H1 (cell line): ENCODE data around the gene SP9. TPM values are rescaled to one million over a fixed set of nuclear protein-coding genes. Genes with fewer than 3 reads are reported as not detected.
A peak's percentile ranks its signal among the peaks of the same experiment; 100 is the strongest.

Experiments used
- CTCF ChIA-PET: fragments of 300-600 bp; sonication (Branson Sonifier 250); formaldehyde crosslinking; loops from one replicate; lab custom pipeline; 2021; ENCODE audit not compliant: partially characterized antibody; lab: Charles Lee
- POLR2A ChIA-PET: fragments of 300-600 bp; sonication (Branson Sonifier 250); formaldehyde crosslinking; loops from one replicate; lab custom pipeline; 2021; ENCODE audit warnings: inconsistent platforms; ENCODE audit not compliant: partially characterized antibody; lab: Charles Lee
- DNase-seq, 2 experiments: peaks; one replicate each; pipeline versions ENCODE4 v3.0.0 to v3.0.0-alpha.2; 2010 to 2022; ENCODE audit warnings: low spot score in 2 of 2, low read depth in 1 of 2, mixed read lengths in 1 of 2
- FAIRE-seq: peaks from 2 replicates; lab custom pipeline; 2011; peaks lifted over from hg19 to GRCh38; lab: Jason Lieb, UNC
- H2AFZ ChIP-seq: 2 replicates; pipeline ENCODE4 v1.8.1; 2012; ENCODE audit warnings: low read length, inconsistent platforms
- H2AK5ac ChIP-seq: 2 replicates; pipeline ENCODE4 v1.6.1; 2013; ENCODE audit warnings: low read depth, low read length
- H2BK120ac ChIP-seq: replicated peaks from 2 replicates; pipeline ENCODE3; 2013; ENCODE audit warnings: low read depth, low read length, inconsistent platforms
- H2BK12ac ChIP-seq: 2 replicates; pipeline ENCODE4 v1.6.1; 2013; ENCODE audit warnings: low read depth, low read length
- H2BK15ac ChIP-seq: 2 replicates; pipeline ENCODE4 v1.6.1; 2013; ENCODE audit warnings: low read length
- H2BK20ac ChIP-seq: 2 replicates; pipeline ENCODE4 v1.6.1; 2013; ENCODE audit warnings: low read length
- H2BK5ac ChIP-seq: 2 replicates; pipeline ENCODE4 v1.6.1; 2013; ENCODE audit warnings: low read depth, low read length
- H3K14ac ChIP-seq: 2 replicates; pipeline ENCODE4 v1.6.1; 2013; ENCODE audit warnings: inconsistent platforms; ENCODE audit not compliant: insufficient read length
- H3K18ac ChIP-seq: 2 replicates; pipeline ENCODE4 v1.6.1; 2013; ENCODE audit warnings: low read length; ENCODE audit errors: extremely low read depth
- H3K23ac ChIP-seq: 2 replicates; pipeline ENCODE4 v1.6.1; 2013; ENCODE audit warnings: inconsistent platforms; ENCODE audit not compliant: insufficient read length
- H3K23me2 ChIP-seq: 2 replicates; pipeline ENCODE4 v1.6.1; 2013; ENCODE audit warnings: low read depth, low read length
- H3K27ac ChIP-seq: 2 replicates; pipeline ENCODE4 v1.6.1; 2011; ENCODE audit warnings: low read depth, low read length, inconsistent platforms
- H3K27me3 ChIP-seq, 4 experiments: replicated peaks in 1 of 4; 1 replicate in 1 of 4; 2 replicates in 3 of 4; pipeline versions ENCODE4 v1.6.1 to v1.8.1; 2011 to 2013; ENCODE audit warnings: low read length in 3 of 4, mild to moderate bottlenecking in 3 of 4, inconsistent platforms in 2 of 4, mixed read lengths in 2 of 4, moderate library complexity in 1 of 4; ENCODE audit not compliant: control insufficient read depth in 3 of 4, insufficient read depth in 3 of 4; ENCODE audit errors: extremely low read depth in 1 of 4
- H3K36me3 ChIP-seq, 4 experiments: 2 replicates each; pipeline versions ENCODE4 v1.6.1 to v1.8.1; 2011 to 2013; ENCODE audit warnings: mild to moderate bottlenecking in 4 of 4, low read length in 3 of 4, moderate library complexity in 2 of 4, control low read depth in 1 of 4, inconsistent platforms in 1 of 4; ENCODE audit not compliant: insufficient read depth in 4 of 4, control insufficient read depth in 2 of 4
- H3K4ac ChIP-seq: replicated peaks from 2 replicates; pipeline ENCODE3; 2013; ENCODE audit warnings: low read length, low read depth, mixed read lengths, inconsistent platforms; ENCODE audit not compliant: insufficient read length
- H3K4me1 ChIP-seq, 4 experiments: replicated peaks in 1 of 4; 1 replicate in 1 of 4; 2 replicates in 3 of 4; pipeline versions ENCODE4 v1.6.1 to v1.8.1; 2011 to 2013; ENCODE audit warnings: low read length in 3 of 4, inconsistent platforms in 2 of 4, mixed read lengths in 1 of 4; ENCODE audit not compliant: insufficient read depth in 4 of 4, control insufficient read depth in 3 of 4
- H3K4me2 ChIP-seq, 2 experiments: 2 replicates each; pipeline versions ENCODE4 v1.6.1 to v1.8.1; 2011 to 2013; ENCODE audit warnings: low read depth in 2 of 2, low read length in 2 of 2, control low read depth in 1 of 2, inconsistent platforms in 1 of 2, mild to moderate bottlenecking in 1 of 2; ENCODE audit not compliant: insufficient read depth in 1 of 2
- H3K4me3 ChIP-seq, 4 experiments: fragments of 200-600, 300-600 bp in 1 of 4; sonication (generic), shearing (Covaris generic), sonication (Bioruptor Twin) in 1 of 4; 2 replicates each; pipeline versions ENCODE4 v1.5.1 to v1.8.1; 2011 to 2016; ENCODE audit warnings: low read length in 4 of 4, low read depth in 3 of 4, control low read depth in 2 of 4, inconsistent platforms in 2 of 4, mild to moderate bottlenecking in 2 of 4, mixed read lengths in 1 of 4, moderate library complexity in 1 of 4; ENCODE audit not compliant: insufficient read depth in 2 of 4; ENCODE audit errors: extremely low read depth in 1 of 4
- H3K56ac ChIP-seq: replicated peaks from 2 replicates; pipeline ENCODE3; 2013; ENCODE audit warnings: low read depth, mild to moderate bottlenecking, mixed read lengths, low read length, inconsistent platforms; ENCODE audit not compliant: insufficient read length
- H3K79me1 ChIP-seq: 2 replicates; pipeline ENCODE4 v1.6.1; 2013; ENCODE audit warnings: low read depth, low read length, control low read depth
- H3K79me2 ChIP-seq, 2 experiments: 2 replicates each; pipeline versions ENCODE4 v1.6.1 to v1.8.1; 2012 to 2013; ENCODE audit warnings: low read length in 2 of 2, mild to moderate bottlenecking in 2 of 2, inconsistent platforms in 1 of 2; ENCODE audit not compliant: insufficient read depth in 2 of 2, control insufficient read depth in 1 of 2
- H3K9ac ChIP-seq, 4 experiments: replicated peaks in 1 of 4; 1 replicate in 1 of 4; 2 replicates in 3 of 4; pipeline versions ENCODE4 v1.6.1 to v1.8.1; 2011 to 2013; ENCODE audit warnings: low read depth in 3 of 4, low read length in 3 of 4, control low read depth in 2 of 4, mild to moderate bottlenecking in 2 of 4, moderate library complexity in 2 of 4, inconsistent platforms in 1 of 4; ENCODE audit errors: extremely low read depth in 1 of 4
- H3K9me3 ChIP-seq, 2 experiments: 2 replicates each; pipeline versions ENCODE4 v1.6.1 to v1.8.1; 2012 to 2013; ENCODE audit warnings: mild to moderate bottlenecking in 2 of 2, moderate library complexity in 2 of 2, control low read depth in 1 of 2, inconsistent platforms in 1 of 2, low read depth in 1 of 2, low read length in 1 of 2, mixed read lengths in 1 of 2; ENCODE audit not compliant: insufficient read depth in 2 of 2
- H4K20me1 ChIP-seq, 2 experiments: replicated peaks in 1 of 2; 2 replicates each; pipeline versions ENCODE3 to v1.8.1; 2011 to 2013; ENCODE audit warnings: inconsistent platforms in 2 of 2, low read length in 2 of 2, mild to moderate bottlenecking in 1 of 2; ENCODE audit not compliant: insufficient read depth in 2 of 2, control insufficient read depth in 1 of 2
- H4K5ac ChIP-seq: 2 replicates; pipeline ENCODE4 v1.6.1; 2013; ENCODE audit warnings: low read length, low read depth, mixed read lengths, inconsistent platforms; ENCODE audit not compliant: insufficient read length
- H4K8ac ChIP-seq: 2 replicates; pipeline ENCODE4 v1.8.0; 2013; ENCODE audit warnings: mild to moderate bottlenecking, moderate library complexity, low read length, inconsistent platforms; ENCODE audit not compliant: insufficient read depth; ENCODE audit errors: extremely low read depth
- H4K91ac ChIP-seq: replicated peaks from 2 replicates; pipeline ENCODE3; 2013; ENCODE audit warnings: low read length, mixed read lengths, inconsistent platforms; ENCODE audit not compliant: insufficient read length
- CTCF ChIP-seq, 3 experiments: IDR thresholded peaks; 1 replicate in 2 of 3; 2 replicates in 1 of 3; pipeline versions ENCODE4 v1.5.1 to v1.6.1; 2011; ENCODE audit warnings: low read length in 3 of 3, mild to moderate bottlenecking in 3 of 3, inconsistent platforms in 2 of 3, low read depth in 1 of 3, moderate library complexity in 1 of 3; ENCODE audit not compliant: insufficient read depth in 1 of 3; ENCODE audit errors: control extremely low read depth in 1 of 3
- EP300 ChIP-seq, 2 experiments: IDR thresholded peaks; 1 replicate in 1 of 2; 2 replicates in 1 of 2; pipeline ENCODE4 v1.6.1; 2011 to 2012; ENCODE audit warnings: low read depth in 2 of 2, low read length in 2 of 2, mild to moderate bottlenecking in 2 of 2, borderline replicate concordance in 1 of 2, inconsistent platforms in 1 of 2, moderate library complexity in 1 of 2
- JUN ChIP-seq: IDR thresholded peaks from 2 replicates; pipeline ENCODE4 v1.6.1; 2011; ENCODE audit warnings: low read depth, mild to moderate bottlenecking, improper control_type of control experiment, low read length
- KDM5A ChIP-seq: fragments of 200-600 bp; IDR thresholded peaks from 2 replicates; pipeline ENCODE4 v1.7.1; 2012; ENCODE audit warnings: mild to moderate bottlenecking, low read length, inconsistent platforms, mixed read lengths
- MAX ChIP-seq: IDR thresholded peaks from 2 replicates; pipeline ENCODE4 v1.6.1; 2012; ENCODE audit warnings: inconsistent platforms
- NANOG ChIP-seq: IDR thresholded peaks from 2 replicates; pipeline ENCODE4 v1.6.1; 2011; ENCODE audit warnings: low read length, low read depth, mild to moderate bottlenecking, inconsistent platforms; ENCODE audit not compliant: insufficient read depth, poor library complexity, severe bottlenecking
- RNF2 ChIP-seq: fragments of 200-900, 300-1000 bp; sonication (generic); IDR thresholded peaks from 2 replicates; pipeline ENCODE4 v1.7.1; 2016; ENCODE audit warnings: borderline replicate concordance, low read depth, mild to moderate bottlenecking, antibody characterized with exemption, low read length; ENCODE audit not compliant: poor library complexity, severe bottlenecking; ENCODE audit errors: missing control alignments
- SRF ChIP-seq: IDR thresholded peaks from 2 replicates; pipeline ENCODE4 v1.6.1; 2011; ENCODE audit warnings: mild to moderate bottlenecking, low read depth, low read length, moderate library complexity
- WGBS, 2 experiments: shearing (Covaris generic) in 1 of 2; methylation state at CpG; one replicate each; pipeline versions ENCODE4 v1.1.6 to v1.1.7; 2013 to 2015; ENCODE audit warnings: low lambda C conversion rate in 2 of 2, mixed read lengths in 2 of 2, inconsistent platforms in 1 of 2, low coverage in 1 of 2, missing lambda C conversion rate in 1 of 2; ENCODE audit not compliant: insufficient replicate concordance in 2 of 2, insufficient coverage in 1 of 2, insufficient read length in 1 of 2; ENCODE audit errors: extremely low coverage in 1 of 2, missing lambda C conversion rate in 1 of 2; 5-methylcytosine and 5-hydroxymethylcytosine counted together
- polyA plus RNA-seq, 7 experiments: library from polyadenylated mRNA; depleted of rRNA in 3 of 7; stranded (reverse) in 5 of 7; unstranded in 2 of 7; fragments of >200 nt in 5 of 7; fragments of 200-250 nt in 2 of 7; gene quantifications; 1 replicate in 5 of 7; 2 replicates in 1 of 7; 4 replicates in 1 of 7; pipeline versions ENCODE4 v1.2.1 to v1.2.3, GENCODE V29; 2011 to 2013; ENCODE audit warnings: missing spikeins in 2 of 7, mixed read lengths in 2 of 7
- total RNA-seq: library from RNA; stranded (reverse); fragmentation: NEBNext Ultra II Directional; extraction: Animal tissue kit (Norgen Biotek cat#: 25700); gene quantifications from 2 replicates; pipeline ENCODE4 v1.2.1, GENCODE V29; 2021

Gene SP9
- total and polyA plus RNA-seq, 2 of the 8 experiments (the other 6 are each of a cell fraction or from before 2014, with no cell fraction given), result 0.03 to 0.11 TPM

GRCh38 chr2:174335988-174336500, 1.3 kb downstream of the SP9 start:
- Histone ChIP-seq H3K4me2 (peak overlapping the region; percentile 84 to 88), H2BK5ac (no peak overlapping the region; the same call in 1 of the 2 replicates), H2AFZ (no peak overlapping the region; the same call in 1 of the 2 replicates), H3K27ac (no peak overlapping the region), H2BK12ac (peak overlapping the region; percentile 68; the same call in 1 of the 2 replicates), H3K18ac (peak overlapping the region; percentile 78), H4K91ac (no peak overlapping the region), H3K23me2 (peaks cover 25% of the 10 kb centered on the region; the same call in 1 of the 2 replicates), H3K36me3 (no peaks in the 10 kb centered on the region; a peak in 1 of 8 replicates), H2BK15ac (peak overlapping the region; percentile 61; the same call in 1 of the 2 replicates), H3K4ac (no peak overlapping the region), H4K8ac (0 out of 2 replicates have a peak overlapping the region, but pooled peaks have one; percentile 51), H3K9ac (no peak overlapping the region), H3K4me1 (peaks cover 11 to 39% (median 23%) of the 10 kb centered on the region in 4 experiments), H3K79me1 (no peaks in the 10 kb centered on the region), H3K4me3 (peak overlapping the region; percentile 13 to 64 (median 42); a peak in 7 of 8 replicates), H3K79me2 (no peaks in the 10 kb centered on the region), H3K27me3 (peaks cover 46 to 98% (median 84%) of the 10 kb centered on the region in 4 experiments), H2BK120ac (no peak overlapping the region), H4K20me1 (peaks cover 3 to 11% of the 10 kb centered on the region in 2 experiments), H4K5ac (no peak overlapping the region), H3K56ac (no peak overlapping the region), H2BK20ac (peak overlapping the region; percentile 80; the same call in 1 of the 2 replicates), H2AK5ac (no peak overlapping the region), H3K23ac (no peak overlapping the region), H3K14ac (no peak overlapping the region), H3K9me3 (no peaks in the 10 kb centered on the region)
- CTCF ChIA-PET, result interaction anchor here (0.9 to 1.9 kb wide), 7 partner anchors 8 to 280 kb away, joined by 3 to 5 read pairs (median 3); no protein-coding TSS in a partner anchor
- DNase-seq (peak in 1 of 2 experiments; percentile 80), FAIRE-seq (no peak)
- 1% methylated on average over 30 of the region's 54 CpGs; no CpG with 5 or more reads in 1 of the 2 experiments for WGBS, 2 experiments
- POLR2A ChIA-PET, result interaction anchor here (2.0 kb wide), 1 partner anchor 10 kb away, joined by 7 read pairs; no protein-coding TSS in a partner anchor
- TF ChIP-seq NANOG (no peak), KDM5A (no peak), RNF2 (no peak), CTCF (IDR thresholded peaks at IDR 0.05; ENCODE audit: control extremely low read depth in 1 of 3, insufficient read depth in 1 of 3, low read depth in 1 of 3, low read length in 3 of 3) (no peak), JUN (no peak), MAX (peak; percentile 90), SRF (no peak), EP300 (IDR thresholded peaks at IDR 0.05; ENCODE audit: borderline replicate concordance in 1 of 2, low read depth in 2 of 2, low read length in 2 of 2) (no peak)
